Islet precursor cell (in vitro differentiated cells): ENCODE data around the gene CEPT1.
A peak's percentile ranks its signal among the peaks of the same experiment; 100 is the strongest.
"Not testable (repeated sequence)": the region's sequence is repeated elsewhere in the genome, so short reads cannot be mapped to it uniquely, and the experiment has no call there.

Experiments
- DNase-seq: peaks from one replicate; pipeline ENCODE4 v3.0.0-alpha.2; 2018

Gene CEPT1

GRCh38 chr1:111212634-111213335, 72.8 kb downstream of the CEPT1 start:
- no peak for DNase-seq

- DNase-seq: no peak
Observed at GRCh38 chr1:111213412-111213811, 73.4 kb downstream of the CEPT1 start.

- DNase-seq: peak; percentile 89
Observed at GRCh38 chr1:111214074-111214801, 74.2 kb downstream of the CEPT1 start.

GRCh38 chr1:111214884-111215283, 74.9 kb downstream of the CEPT1 start:
- peak; percentile 75 for DNase-seq

GRCh38 chr1:111215285-111215684, 75.3 kb downstream of the CEPT1 start:
- not testable (repeated sequence) for DNase-seq

- DNase-seq: no peak
Observed at GRCh38 chr1:111216751-111217150, 76.7 kb downstream of the CEPT1 start.

GRCh38 chr1:111217183-111217910, 77.3 kb downstream of the CEPT1 start:
- DNase-seq: no peak

GRCh38 chr1:111218701-111219556, 78.9 kb downstream of the CEPT1 start:
- no peak for DNase-seq

- DNase-seq: no peak
Observed at GRCh38 chr1:111219557-111220286, 79.7 kb downstream of the CEPT1 start.

- DNase-seq: no peak
Observed at GRCh38 chr1:111220302-111220890, 80.4 kb downstream of the CEPT1 start.

GRCh38 chr1:111221276-111221632, 81.2 kb downstream of the CEPT1 start:
- no peak for DNase-seq

- no peak for DNase-seq
Observed at GRCh38 chr1:111221633-111222291, 81.7 kb downstream of the CEPT1 start.

GRCh38 chr1:111222308-111223125, 82.5 kb downstream of the CEPT1 start:
- peak; percentile 96 for DNase-seq

- DNase-seq: no peak
Observed at GRCh38 chr1:111223126-111223685, 83.2 kb downstream of the CEPT1 start.

GRCh38 chr1:111225091-111225490, 85.1 kb downstream of the CEPT1 start:
- DNase-seq: no peak

GRCh38 chr1:111225717-111226400, 85.8 kb downstream of the CEPT1 start:
- no peak for DNase-seq

GRCh38 chr1:111227434-111227833, 87.4 kb downstream of the CEPT1 start, which contains the start of gene CHI3L2:
TSS of gene CHI3L2 (plus strand) at chr1:111227713. CDS start at chr1:111227730, 17 bp downstream.
- DNase-seq: no peak

GRCh38 chr1:111227851-111228747, 88.1 kb downstream of the CEPT1 start:
- DNase-seq: peak; percentile 88
